Nephron (organoid): ENCODE results near the gene TAMM41.
A peak's percentile ranks its signal among the peaks of the same experiment; 100 is the strongest.

Source experiments
- H3K27ac Mint-ChIP-seq, 3 experiments: 2 replicates each; pipeline ENCODE4 v1.8.0; 2020; ENCODE audit warnings: mixed read lengths in 3 of 3, mild to moderate bottlenecking in 2 of 3, moderate library complexity in 1 of 3
- H3K27me3 Mint-ChIP-seq: 2 replicates; pipeline ENCODE4 v1.8.0; 2021; ENCODE audit warnings: low read depth, mild to moderate bottlenecking, moderate library complexity, mixed read lengths
- H3K36me3 Mint-ChIP-seq: 2 replicates; pipeline ENCODE4 v1.8.0; 2020; ENCODE audit warnings: low read depth, mixed read lengths
- H3K4me1 Mint-ChIP-seq: 2 replicates; pipeline ENCODE4 v1.8.0; 2020; ENCODE audit warnings: mixed read lengths
- H3K4me3 Mint-ChIP-seq, 3 experiments: 2 replicates each; pipeline ENCODE4 v1.8.0; 2020; ENCODE audit warnings: mild to moderate bottlenecking in 3 of 3, mixed read lengths in 3 of 3, moderate library complexity in 2 of 3
- H3K9me3 Mint-ChIP-seq: 2 replicates; pipeline ENCODE4 v1.8.0; 2020; ENCODE audit warnings: mixed read lengths
- CTCF ChIP-seq, 3 experiments: fragments of 200-600 bp; sonication (generic); IDR thresholded peaks; one replicate each; pipeline ENCODE4 v1.5.0; 2021; ENCODE audit warnings: antibody characterized with exemption in 3 of 3; ENCODE audit not compliant: unreplicated experiment in 3 of 3

Gene TAMM41

GRCh38 chr3:11807686-11808085 lies 39.0 kb downstream of the TAMM41 start:
- no peaks in the 10 kb centered on the region for H3K27me3 Mint-ChIP-seq
- no peak overlapping the region for H3K4me3 Mint-ChIP-seq
- peak overlapping the region in 1 of 3 experiments; percentile 52 for H3K27ac Mint-ChIP-seq
- TF ChIP-seq CTCF (IDR thresholded peaks at IDR 0.05; ENCODE audit: unreplicated experiment in 3 of 3) = no peak
- H3K9me3 Mint-ChIP-seq = peaks cover 4% of the 10 kb centered on the region
- H3K4me1 Mint-ChIP-seq = peaks cover 8% of the 10 kb centered on the region
- H3K36me3 Mint-ChIP-seq = peaks cover 75% of the 10 kb centered on the region

DNA sequence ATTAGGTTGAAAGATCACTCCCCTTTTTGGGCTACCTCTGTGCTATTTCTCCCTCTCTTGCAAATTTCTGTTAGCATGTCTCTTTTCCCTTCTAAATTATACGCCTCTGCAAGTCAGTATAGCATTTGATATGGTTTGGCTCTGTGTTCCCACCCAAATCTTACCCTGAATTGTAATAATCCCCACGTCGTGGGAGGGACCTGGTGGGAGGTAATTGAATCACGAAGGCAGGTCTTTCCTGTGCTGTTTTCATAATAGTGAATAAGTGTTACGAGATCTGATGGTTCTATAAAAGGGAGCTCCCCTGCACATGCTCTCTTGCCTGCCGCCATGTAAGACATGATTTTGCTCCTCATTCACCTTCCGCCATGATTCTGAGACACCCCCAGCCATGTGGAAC lies 41.0 kb downstream of the TAMM41 start:
- Mint-ChIP-seq H3K4me1 (peaks cover 8% of the 10 kb centered on the region), H3K4me3 (no peak overlapping the region), H3K9me3 (peaks cover 19% of the 10 kb centered on the region), H3K36me3 (peaks cover 86% of the 10 kb centered on the region), H3K27ac (no peak overlapping the region), H3K27me3 (no peaks in the 10 kb centered on the region)
- no peak for TF ChIP-seq CTCF (IDR thresholded peaks at IDR 0.05; ENCODE audit: unreplicated experiment in 3 of 3)

DNA sequence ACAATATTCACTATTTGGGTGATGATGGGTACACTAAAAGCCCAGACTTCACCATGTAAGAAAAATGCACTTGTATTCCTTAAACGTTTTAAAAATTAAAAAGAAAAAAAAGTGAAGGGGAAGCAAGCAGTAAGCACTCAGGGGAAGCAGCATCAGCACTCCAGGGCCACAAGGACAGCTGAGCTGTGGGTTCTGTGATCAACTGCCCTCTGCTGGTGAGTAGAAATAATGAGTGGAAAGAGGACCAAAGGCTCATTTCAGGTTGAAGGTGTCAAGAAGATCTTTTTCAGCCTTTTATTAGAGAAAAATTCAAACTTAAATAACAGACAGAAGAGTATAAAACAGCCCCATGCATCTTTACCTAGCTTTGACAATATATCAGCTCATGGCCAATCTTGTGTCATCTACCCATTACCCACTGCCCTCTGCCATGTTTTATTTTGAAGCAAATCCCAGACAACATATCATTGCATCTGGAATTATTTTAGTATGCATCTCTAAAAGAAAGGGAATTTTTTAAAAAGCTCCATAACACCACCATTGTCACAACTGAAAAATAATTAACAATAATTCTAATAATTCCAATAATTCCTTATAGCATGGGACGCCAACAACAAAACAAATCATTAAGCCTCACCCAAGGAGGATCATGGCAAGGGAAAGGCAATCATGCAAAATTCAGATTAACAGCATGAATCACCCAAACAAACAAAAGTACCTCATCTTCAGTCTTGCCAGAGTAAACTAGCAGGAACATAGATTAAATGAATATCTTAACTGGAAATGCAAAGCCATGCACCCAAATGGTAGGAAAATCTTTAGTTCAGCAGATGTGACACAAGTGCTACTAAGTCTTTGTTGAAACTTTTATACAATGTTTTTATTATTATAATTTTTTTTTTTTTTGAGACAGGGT lies 42.5 kb downstream of the TAMM41 start:
- TF ChIP-seq CTCF (IDR thresholded peaks at IDR 0.05; ENCODE audit: unreplicated experiment in 3 of 3) = peak; percentile 37 to 58 (median 48)
- no peak overlapping the region for H3K27ac Mint-ChIP-seq
- no peak overlapping the region for H3K4me3 Mint-ChIP-seq
- peaks cover 92% of the 10 kb centered on the region for H3K36me3 Mint-ChIP-seq
- H3K27me3 Mint-ChIP-seq = no peaks in the 10 kb centered on the region
- H3K9me3 Mint-ChIP-seq = peaks cover 33% of the 10 kb centered on the region
- H3K4me1 Mint-ChIP-seq = peaks cover 8% of the 10 kb centered on the region

DNA sequence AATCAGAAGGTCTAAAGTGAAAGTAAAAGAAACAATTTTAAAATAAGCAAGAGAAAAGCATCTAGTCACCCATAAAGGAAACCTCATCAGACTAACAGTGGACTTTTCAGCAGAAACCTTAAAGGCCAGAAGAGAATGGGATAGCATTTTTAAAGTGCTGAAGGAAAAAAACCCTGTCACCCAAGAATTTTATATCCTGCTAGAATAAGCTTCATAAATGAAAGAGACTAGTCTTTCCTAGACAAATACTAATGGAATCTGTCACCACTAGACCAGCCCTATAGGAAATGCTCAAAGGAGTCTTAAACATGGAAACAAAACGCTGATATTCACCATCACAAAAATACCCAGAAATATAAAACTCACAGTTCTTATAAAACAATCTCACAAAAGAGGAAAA lies 46.9 kb downstream of the TAMM41 start:
- no peak for TF ChIP-seq CTCF (IDR thresholded peaks at IDR 0.05; ENCODE audit: unreplicated experiment in 3 of 3)
- H3K27ac Mint-ChIP-seq = no peak overlapping the region
- no peak overlapping the region for H3K4me3 Mint-ChIP-seq
- peaks cover 94% of the 10 kb centered on the region for H3K36me3 Mint-ChIP-seq
- H3K27me3 Mint-ChIP-seq = no peaks in the 10 kb centered on the region
- H3K4me1 Mint-ChIP-seq = no peaks in the 10 kb centered on the region
- H3K9me3 Mint-ChIP-seq = peaks cover 51% of the 10 kb centered on the region

DNA sequence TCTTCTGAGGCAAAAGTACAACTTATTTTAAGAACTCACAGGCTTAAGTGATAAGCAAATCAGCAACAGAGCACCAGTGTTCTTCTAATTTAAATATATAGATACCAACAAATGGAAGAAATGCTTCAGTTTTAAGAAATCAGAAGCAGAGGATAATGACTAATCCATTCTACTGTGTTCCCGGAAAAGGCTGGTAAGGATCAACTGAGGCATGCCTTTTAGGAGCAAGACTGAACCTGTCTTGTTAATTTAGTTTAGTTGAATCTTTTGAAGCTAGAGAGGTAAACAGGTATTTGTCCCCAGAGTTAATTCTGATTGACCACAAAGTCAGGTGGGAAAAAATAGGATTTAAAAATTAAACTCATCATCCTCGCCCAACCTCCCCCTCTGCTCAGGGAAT lies 51.8 kb downstream of the TAMM41 start:
- H3K36me3 Mint-ChIP-seq = peaks cover 80% of the 10 kb centered on the region
- H3K9me3 Mint-ChIP-seq = peaks cover 26% of the 10 kb centered on the region
- H3K27me3 Mint-ChIP-seq = no peaks in the 10 kb centered on the region
- no peak overlapping the region for H3K4me3 Mint-ChIP-seq
- H3K27ac Mint-ChIP-seq = no peak overlapping the region
- H3K4me1 Mint-ChIP-seq = no peaks in the 10 kb centered on the region
- TF ChIP-seq CTCF (IDR thresholded peaks at IDR 0.05; ENCODE audit: unreplicated experiment in 3 of 3) = no peak
